ES-I3 (cell line): ENCODE results near the gene CFAP65.

Experiments used
- H3K36me3 ChIP-seq: 2 replicates; pipeline ENCODE4 v1.6.1; 2013; ENCODE audit warnings: mild to moderate bottlenecking, low read length, control low read depth, moderate library complexity; ENCODE audit not compliant: insufficient read depth
- H3K4me1 ChIP-seq: 2 replicates; pipeline ENCODE4 v1.6.1; 2013; ENCODE audit warnings: mild to moderate bottlenecking, control low read depth, low read length; ENCODE audit not compliant: insufficient read depth
- H3K9ac ChIP-seq: 2 replicates; pipeline ENCODE4 v1.6.1; 2013; ENCODE audit warnings: low read depth, mild to moderate bottlenecking, low read length, moderate library complexity
- H3K9me3 ChIP-seq: 2 replicates; pipeline ENCODE4 v1.6.1; 2013; ENCODE audit warnings: mild to moderate bottlenecking, low read length, moderate library complexity; ENCODE audit not compliant: control insufficient read depth, insufficient read depth

The CFAP65 gene

GRCh38 chr2:219030177-219030940, 11.0 kb downstream of the CFAP65 start:
- Histone ChIP-seq H3K4me1 (no peaks in the 10 kb centered on the region), H3K36me3 (no peaks in the 10 kb centered on the region), H3K9ac (no peak overlapping the region), H3K9me3 (no peaks in the 10 kb centered on the region)

- Histone ChIP-seq H3K36me3 (no peaks in the 10 kb centered on the region), H3K9ac (no peak overlapping the region), H3K9me3 (no peaks in the 10 kb centered on the region), H3K4me1 (no peaks in the 10 kb centered on the region)
Measured at GRCh38 chr2:219029829-219030165, 11.5 kb downstream of the CFAP65 start.

- H3K9me3 ChIP-seq: no peaks in the 10 kb centered on the region
- no peaks in the 10 kb centered on the region for H3K4me1 ChIP-seq
- H3K9ac ChIP-seq: no peak overlapping the region
- no peaks in the 10 kb centered on the region for H3K36me3 ChIP-seq
Measured at GRCh38 chr2:219028996-219029828, 12.1 kb downstream of the CFAP65 start.

GRCh38 chr2:219028141-219028540, 13.2 kb downstream of the CFAP65 start:
- Histone ChIP-seq H3K9ac (no peak overlapping the region), H3K4me1 (no peaks in the 10 kb centered on the region), H3K9me3 (no peaks in the 10 kb centered on the region), H3K36me3 (no peaks in the 10 kb centered on the region)

- Histone ChIP-seq H3K4me1 (no peaks in the 10 kb centered on the region), H3K36me3 (no peaks in the 10 kb centered on the region), H3K9me3 (no peaks in the 10 kb centered on the region), H3K9ac (no peak overlapping the region)
Measured at GRCh38 chr2:219027511-219028055, 13.7 kb downstream of the CFAP65 start.

GRCh38 chr2:219026946-219027345, 14.4 kb downstream of the CFAP65 start:
- Histone ChIP-seq H3K4me1 (no peaks in the 10 kb centered on the region), H3K9me3 (no peaks in the 10 kb centered on the region), H3K36me3 (no peaks in the 10 kb centered on the region), H3K9ac (no peak overlapping the region)

- Histone ChIP-seq H3K36me3 (no peaks in the 10 kb centered on the region), H3K4me1 (no peaks in the 10 kb centered on the region), H3K9ac (no peak overlapping the region), H3K9me3 (no peaks in the 10 kb centered on the region)
Measured at GRCh38 chr2:219025637-219026585, 15.4 kb downstream of the CFAP65 start.

- Histone ChIP-seq H3K9me3 (no peaks in the 10 kb centered on the region), H3K36me3 (no peaks in the 10 kb centered on the region), H3K9ac (no peak overlapping the region), H3K4me1 (no peaks in the 10 kb centered on the region)
Measured at GRCh38 chr2:219024059-219024458, 17.3 kb downstream of the CFAP65 start.

GRCh38 chr2:219023045-219023605, 18.2 kb downstream of the CFAP65 start:
- H3K9ac ChIP-seq: no peak overlapping the region
- H3K36me3 ChIP-seq: no peaks in the 10 kb centered on the region
- H3K4me1 ChIP-seq: no peaks in the 10 kb centered on the region
- no peaks in the 10 kb centered on the region for H3K9me3 ChIP-seq

GRCh38 chr2:219022616-219023015, 18.7 kb downstream of the CFAP65 start:
- no peaks in the 10 kb centered on the region for H3K36me3 ChIP-seq
- H3K9ac ChIP-seq: no peak overlapping the region

GRCh38 chr2:219022041-219022440, 19.3 kb downstream of the CFAP65 start:
- Histone ChIP-seq H3K4me1 (no peaks in the 10 kb centered on the region), H3K9ac (no peak overlapping the region), H3K9me3 (no peaks in the 10 kb centered on the region), H3K36me3 (no peaks in the 10 kb centered on the region)

More at GRCh38 chr2:219022616-219023015, 18.7 kb downstream of the CFAP65 start:
- Histone ChIP-seq H3K4me1 (no peaks in the 10 kb centered on the region), H3K9me3 (no peaks in the 10 kb centered on the region)

GRCh38 chr2:219021591-219021990, 19.7 kb downstream of the CFAP65 start:
- Histone ChIP-seq H3K4me1 (no peaks in the 10 kb centered on the region), H3K9me3 (no peaks in the 10 kb centered on the region), H3K36me3 (no peaks in the 10 kb centered on the region), H3K9ac (no peak overlapping the region)

- Histone ChIP-seq H3K9ac (no peak overlapping the region), H3K36me3 (no peaks in the 10 kb centered on the region), H3K9me3 (no peaks in the 10 kb centered on the region), H3K4me1 (no peaks in the 10 kb centered on the region)
Measured at GRCh38 chr2:219020604-219021365, 20.5 kb downstream of the CFAP65 start.
